Measurements from ENCODE around the gene EMD.
"Not testable (repeated sequence)": the region's sequence is repeated elsewhere in the genome, so short reads cannot be mapped to it uniquely, and the experiment has no call there.

- not testable (repeated sequence) for TF ChIP-seq CTCF (conservative IDR thresholded peaks at IDR 0.05; ENCODE audit: low read length); EZH2phosphoT487 (IDR thresholded peaks at IDR 0.05; ENCODE audit: borderline replicate concordance)
Measured at GRCh38 chrX:154388094-154388493, 9.0 kb downstream of the EMD start.
